Measurements from ENCODE around the gene CLSTN2. TPM values are rescaled to one million over a fixed set of nuclear protein-coding genes. Genes with fewer than 3 reads are reported as not detected.

The CLSTN2 gene
- total and polyA plus RNA-seq, 2 of the 13 experiments (the other 11 are each of a cell fraction or from before 2014, with no cell fraction given): not detected

- Histone ChIP-seq H4K20me1 (ENCODE audit: insufficient read depth, low read length) (no peaks in the 10 kb centered on the region), H3K36me3 (replicated peaks in 1 of 2; ENCODE audit: control insufficient read depth in 1 of 2, insufficient read depth in 2 of 2, low read length in 2 of 2) (no peaks in the 10 kb centered on the region), H3K4me2 (ENCODE audit: low read depth, low read length) (no peak overlapping the region), H3K4me3 (replicated peaks in 1 of 3; ENCODE audit: insufficient read depth in 1 of 3, low read depth in 2 of 3, low read length in 3 of 3) (no peak overlapping the region), H3K79me2 (ENCODE audit: insufficient read depth, low read length) (no peaks in the 10 kb centered on the region), H3K9ac (ENCODE audit: insufficient read depth, low read depth, low read length) (no peak overlapping the region), H3K27me3 (ENCODE audit: control insufficient read depth in 1 of 2, insufficient read depth in 2 of 2, low read length in 2 of 2) (no peaks in the 10 kb centered on the region), H2AFZ (ENCODE audit: low read length) (no peak overlapping the region), H3K27ac (ENCODE audit: extremely low read length, insufficient read depth, low read length) (no peak overlapping the region), H3K9me3 (ENCODE audit: low read length) (no peaks in the 10 kb centered on the region), H3K4me1 (ENCODE audit: insufficient read depth, low read length) (no peaks in the 10 kb centered on the region)
- ChIA-PET CTCF (ENCODE audit: low intra/inter-chr PET ratio, low total read pairs) (no interaction called here), POLR2A (no interaction called here)
- DNase-seq (ENCODE audit: low spot score) (no peak), ATAC-seq (no peak), FAIRE-seq (no peak)
- in situ Hi-C loops (cut with HindIII; ENCODE audit: extremely low pct_ligation_motif_present, low pct_unique_long_range_greater_than_20kb) (no loop called here), intact Hi-C loops (cut with micrococcal nuclease; ENCODE audit: unreplicated experiment) (no loop called here)
- 49% methylated on average over 3 of the region's 3 CpGs for WGBS (ENCODE audit: low lambda C conversion rate)
- BruUV-seq (replicated peaks): no TSS peak
- TF ChIP-seq THYN1 (CRISPR knock-in tag; IDR thresholded peaks at IDR 0.05; ENCODE audit: borderline replicate concordance, low read depth) (no peak), DMTF1 (CRISPR knock-in tag; IDR thresholded peaks at IDR 0.05) (no peak), ZNF597 (CRISPR knock-in tag; IDR thresholded peaks at IDR 0.05) (no peak), ZFP82 (CRISPR knock-in tag; IDR thresholded peaks at IDR 0.05; ENCODE audit: borderline replicate concordance) (no peak), EP300 (IDR thresholded peaks at IDR 0.05; ENCODE audit: low read depth in 2 of 2, low read length in 2 of 2) (no peak), EP300 (CRISPR knock-in tag; IDR thresholded peaks at IDR 0.05; ENCODE audit: borderline replicate concordance) (no peak), ZKSCAN1 (IDR thresholded peaks at IDR 0.05; ENCODE audit: low read length) (no peak), ERF (CRISPR knock-in tag; IDR thresholded peaks at IDR 0.05) (no peak), ZNF770 (CRISPR knock-in tag; IDR thresholded peaks at IDR 0.05) (no peak), DPF2 (CRISPR knock-in tag; IDR thresholded peaks at IDR 0.05; ENCODE audit: borderline replicate concordance, low read depth) (no peak), KLF11 (CRISPR knock-in tag; IDR thresholded peaks at IDR 0.05) (no peak)
Observed at GRCh38 chr3:140443806-140444205, 508.8 kb downstream of the CLSTN2 start.
